ENCODE measurements around the gene ZMYND12.
"Not testable (repeated sequence)": the region's sequence is repeated elsewhere in the genome, so short reads cannot be mapped to it uniquely, and the experiment has no call there.

Gene ZMYND12, protein sequence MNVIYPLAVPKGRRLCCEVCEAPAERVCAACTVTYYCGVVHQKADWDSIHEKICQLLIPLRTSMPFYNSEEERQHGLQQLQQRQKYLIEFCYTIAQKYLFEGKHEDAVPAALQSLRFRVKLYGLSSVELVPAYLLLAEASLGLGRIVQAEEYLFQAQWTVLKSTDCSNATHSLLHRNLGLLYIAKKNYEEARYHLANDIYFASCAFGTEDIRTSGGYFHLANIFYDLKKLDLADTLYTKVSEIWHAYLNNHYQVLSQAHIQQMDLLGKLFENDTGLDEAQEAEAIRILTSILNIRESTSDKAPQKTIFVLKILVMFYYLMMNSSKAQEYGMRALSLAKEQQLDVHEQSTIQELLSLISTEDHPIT

DNA sequence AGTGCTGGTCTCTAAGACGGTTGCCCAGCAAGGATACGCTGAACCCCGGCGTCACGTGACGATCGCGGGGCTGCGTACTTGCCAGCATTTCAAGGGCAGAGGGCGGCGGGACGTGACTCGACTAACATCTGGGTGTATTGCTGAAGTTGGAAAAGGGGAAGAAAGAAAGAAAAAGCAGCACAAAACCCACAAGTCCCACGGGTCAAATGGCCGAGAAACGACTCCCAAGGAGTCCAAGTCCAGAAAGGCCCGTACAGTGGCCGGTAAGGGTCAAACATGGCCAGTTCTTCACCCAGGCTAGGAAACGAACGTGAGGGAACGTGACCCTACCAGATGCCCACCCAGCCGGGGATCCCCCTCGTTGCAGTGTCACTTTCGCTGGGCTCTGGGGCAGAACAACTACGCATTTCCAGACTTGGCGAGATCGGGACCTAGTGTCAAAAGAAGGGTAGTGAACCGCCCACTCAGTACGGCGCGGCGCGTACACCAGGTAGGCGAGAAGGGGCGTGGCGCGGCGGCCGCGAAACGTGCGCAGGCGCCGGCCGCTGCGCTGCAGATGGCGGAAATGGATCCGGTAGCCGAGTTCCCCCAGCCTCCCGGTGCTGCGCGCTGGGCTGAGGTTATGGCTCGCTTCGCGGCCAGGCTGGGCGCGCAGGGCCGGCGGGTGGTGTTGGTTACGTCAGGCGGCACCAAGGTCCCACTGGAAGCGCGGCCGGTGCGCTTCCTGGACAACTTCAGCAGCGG, at the start of gene ZMYND12, which contains the start of gene PPCS:
TSS of gene ZMYND12 (minus strand) at position 13 of the 744 bp plus-strand sequence. CDS start 25 bp downstream, outside the sequence.
TSS of gene PPCS (plus strand) at position 534 of the 744 bp plus-strand sequence. CDS start at position 557, 23 bp downstream.
- peak; percentile 82 for DNase-seq (ENCODE audit: low spot score)

DNA sequence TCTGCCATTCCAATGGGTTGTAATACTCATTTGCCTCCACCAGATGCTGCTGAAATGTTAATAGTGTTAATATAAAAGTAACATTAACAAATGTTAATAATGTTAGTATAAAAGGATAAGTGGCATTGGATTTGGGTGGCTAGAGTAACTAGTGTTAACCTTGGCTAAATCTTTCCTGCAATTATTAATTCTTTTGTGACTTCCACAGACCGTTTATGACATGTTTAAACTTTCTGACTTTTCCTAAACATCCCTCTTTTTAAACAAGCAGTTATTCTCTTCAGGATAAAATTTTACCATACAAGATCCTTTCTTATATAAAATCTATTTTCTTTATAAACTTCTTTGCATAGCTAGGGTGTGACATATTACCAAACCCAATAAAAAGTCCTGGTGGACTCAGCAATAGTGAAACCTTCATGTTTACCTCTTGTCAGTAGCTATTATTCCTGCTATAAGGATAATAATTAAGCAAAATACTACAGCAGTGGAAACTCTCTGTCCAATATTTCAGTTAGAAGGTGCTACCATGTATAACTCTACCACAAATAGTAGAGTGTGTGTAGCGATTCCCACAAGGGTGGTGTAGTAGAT, 48.8 kb upstream of the ZMYND12 start:
- no peak for DNase-seq (ENCODE audit: low spot score)

DNA sequence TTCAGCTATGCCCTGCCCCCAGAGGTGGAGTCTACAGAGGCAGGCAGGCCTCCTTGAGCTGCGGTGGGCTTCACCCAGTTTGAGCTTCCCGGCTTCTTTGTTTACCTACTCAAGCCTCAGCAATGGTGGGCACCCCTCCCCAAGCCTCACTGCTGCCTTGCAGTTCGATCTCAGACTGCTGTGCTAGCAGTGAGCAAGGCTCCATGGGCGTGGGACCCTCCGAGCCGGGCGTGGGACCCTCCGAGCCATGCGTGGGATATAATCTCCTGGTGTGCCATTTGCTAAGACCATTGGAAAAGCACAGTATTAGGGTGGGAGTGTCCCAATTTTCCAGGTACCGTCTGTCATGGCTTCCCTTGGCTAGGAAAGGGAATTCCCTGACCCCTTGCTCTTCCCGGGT, 46.2 kb upstream of the ZMYND12 start:
- not testable (repeated sequence) for DNase-seq (ENCODE audit: low spot score)

DNA sequence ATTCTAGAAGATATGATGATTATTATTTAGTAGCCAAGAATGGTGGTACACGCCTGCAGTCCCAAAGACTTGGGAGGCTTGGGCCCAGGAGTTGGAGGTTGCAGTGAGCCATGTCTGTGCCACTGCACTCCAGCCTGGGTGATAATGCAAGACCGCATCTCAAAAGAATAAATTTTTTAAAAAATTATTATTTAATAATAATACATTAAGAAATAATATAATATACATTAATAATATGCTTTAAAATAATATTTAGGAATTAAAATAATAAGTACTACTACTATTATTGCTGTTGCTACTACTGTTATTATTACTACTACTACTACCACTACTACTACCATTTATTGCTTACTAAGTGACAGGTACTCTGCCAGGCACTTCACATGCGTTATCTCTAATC, 34.4 kb upstream of the ZMYND12 start:
- no peak for DNase-seq (ENCODE audit: low spot score)

DNA sequence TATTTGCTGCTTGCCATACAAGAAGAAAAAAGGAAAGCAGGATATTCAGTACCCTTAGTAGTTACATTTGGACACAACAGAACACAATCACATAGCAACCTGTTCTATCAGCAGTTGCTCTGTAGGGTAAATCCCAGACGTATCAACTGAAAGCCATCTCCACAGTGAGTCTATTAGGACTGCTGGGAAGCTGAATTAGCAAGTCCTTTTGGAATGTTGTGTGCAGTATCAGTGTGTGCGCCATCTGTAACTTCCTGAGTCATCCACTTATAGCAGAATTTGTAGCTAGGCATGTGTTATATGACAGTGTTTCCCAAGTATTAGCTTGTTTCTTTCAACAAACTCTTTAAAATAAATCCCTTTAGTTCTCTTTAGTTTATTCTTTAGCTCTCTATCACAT, 28.6 kb upstream of the ZMYND12 start:
- DNase-seq (ENCODE audit: low spot score), result no peak

DNA sequence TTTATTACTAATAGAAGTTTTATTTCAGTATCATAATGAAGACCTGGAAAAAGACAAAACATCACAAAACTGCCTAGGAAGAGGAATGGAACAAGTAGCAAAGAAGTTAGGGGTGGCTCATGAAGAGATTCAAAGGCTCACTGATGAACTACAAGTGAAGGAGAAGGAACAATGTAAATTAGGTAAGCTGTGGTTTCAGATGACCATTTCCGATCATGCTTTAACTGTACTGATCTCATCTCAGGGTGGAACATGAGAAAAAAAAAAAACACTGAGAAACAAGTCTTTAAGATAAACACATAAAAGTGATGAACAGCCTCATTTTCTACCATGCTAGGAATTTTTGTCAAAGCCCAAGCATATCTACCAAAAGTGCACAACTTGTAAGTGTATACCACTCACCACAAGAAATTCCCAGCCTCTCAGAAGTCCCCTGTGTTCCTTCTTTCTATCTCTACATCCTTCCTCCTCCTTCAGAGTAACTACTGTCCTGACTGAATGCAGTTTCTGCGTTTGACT, 26.9 kb upstream of the ZMYND12 start:
- no peak for DNase-seq (ENCODE audit: low spot score)

DNA sequence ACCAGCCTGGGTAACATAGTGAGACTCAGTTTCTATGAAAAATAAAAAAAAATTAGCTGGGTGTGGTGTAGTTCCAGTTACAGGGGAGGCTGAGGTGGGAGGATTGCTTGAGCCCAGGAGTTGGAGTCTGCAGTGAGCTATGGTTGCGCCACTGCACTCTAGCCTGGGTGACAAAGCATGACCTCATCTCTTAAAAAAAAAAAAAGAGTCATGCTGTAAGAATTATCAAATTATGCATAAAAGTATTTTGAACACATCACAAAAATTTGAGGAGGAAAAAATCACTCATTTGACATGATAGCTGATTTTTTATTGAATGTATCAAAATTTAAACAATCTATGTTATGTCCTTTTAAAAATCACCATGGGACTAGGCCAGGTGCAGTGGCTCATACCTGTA, 25.1 kb upstream of the ZMYND12 start:
- no peak for DNase-seq (ENCODE audit: low spot score)

DNA sequence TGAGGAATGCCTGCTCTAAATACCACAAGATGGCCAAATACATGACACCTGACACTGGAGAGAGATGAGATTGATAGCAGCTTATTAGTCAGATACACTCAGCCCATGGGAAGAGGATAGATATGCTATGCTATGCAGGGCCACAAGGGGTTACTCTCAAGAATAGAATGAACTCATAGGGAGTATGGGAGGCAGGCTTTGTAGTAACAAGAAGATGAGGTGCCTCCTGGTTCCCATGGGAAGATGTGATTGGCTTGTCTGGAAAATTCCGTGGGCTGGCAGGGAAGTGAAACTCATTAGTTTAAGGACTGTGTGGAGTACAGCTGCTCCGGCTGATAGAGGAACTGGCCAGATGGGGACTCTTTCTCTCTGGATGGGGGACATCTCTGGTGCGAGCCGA, 23.8 kb upstream of the ZMYND12 start:
- DNase-seq (ENCODE audit: low spot score), result no peak

DNA sequence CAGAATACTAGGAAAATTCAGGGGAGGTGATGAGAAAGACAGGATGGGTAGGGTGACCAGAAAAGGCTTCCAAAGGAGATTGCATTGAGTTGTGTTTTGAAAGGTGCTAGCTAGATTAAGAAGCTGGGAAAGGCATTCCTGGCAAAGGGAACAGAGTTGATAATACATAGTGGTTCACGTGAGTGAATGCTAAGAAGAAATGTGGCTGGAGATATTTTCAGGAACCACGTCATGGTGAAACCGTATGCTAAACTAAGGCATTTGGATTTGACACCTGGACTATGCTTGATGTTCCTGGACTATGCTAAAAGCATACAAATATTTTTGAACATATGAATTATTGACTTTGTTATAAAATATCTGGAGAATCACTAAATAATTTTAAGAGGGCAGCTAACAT, 22.0 kb upstream of the ZMYND12 start:
- DNase-seq (ENCODE audit: low spot score), result no peak

DNA sequence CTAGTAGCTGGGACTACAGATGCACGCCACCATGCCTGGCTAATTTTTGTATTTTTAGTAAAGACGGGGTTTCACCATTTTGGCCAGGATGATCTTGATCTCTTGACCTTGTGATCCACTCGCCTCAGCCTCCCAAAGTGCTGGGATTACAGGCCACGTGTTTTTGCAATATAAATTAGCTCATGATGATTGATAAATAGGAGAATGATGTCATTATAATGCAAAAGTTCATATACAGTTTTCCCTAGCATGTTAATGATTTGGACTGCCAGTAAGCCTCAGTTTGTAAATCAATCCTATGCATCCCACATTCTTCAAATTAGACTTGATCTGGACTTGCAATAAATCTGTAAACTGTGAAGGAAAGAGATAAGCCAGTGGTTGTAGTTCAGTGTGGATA, 21.5 kb upstream of the ZMYND12 start:
- not testable (repeated sequence) for DNase-seq (ENCODE audit: low spot score)

DNA sequence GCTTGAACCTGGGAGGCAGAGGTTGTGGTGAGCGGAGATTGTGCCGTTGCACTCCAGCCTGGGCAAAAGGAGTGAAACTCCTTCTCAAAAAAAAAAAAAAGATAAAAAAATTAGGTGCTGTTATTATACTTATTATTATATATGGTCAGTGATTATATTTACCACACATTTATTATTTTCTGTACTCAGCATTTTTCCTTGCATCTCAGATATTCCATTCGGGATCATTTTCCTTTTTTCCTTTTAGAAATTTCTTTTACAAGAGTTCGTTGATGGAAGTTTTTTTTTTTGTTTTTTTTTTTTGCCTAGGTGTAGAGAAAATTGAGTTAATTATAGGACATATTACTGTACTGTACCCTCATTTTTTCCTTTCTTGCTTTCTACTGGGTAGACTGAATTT, 20.8 kb upstream of the ZMYND12 start:
- no peak for DNase-seq (ENCODE audit: low spot score)

DNA sequence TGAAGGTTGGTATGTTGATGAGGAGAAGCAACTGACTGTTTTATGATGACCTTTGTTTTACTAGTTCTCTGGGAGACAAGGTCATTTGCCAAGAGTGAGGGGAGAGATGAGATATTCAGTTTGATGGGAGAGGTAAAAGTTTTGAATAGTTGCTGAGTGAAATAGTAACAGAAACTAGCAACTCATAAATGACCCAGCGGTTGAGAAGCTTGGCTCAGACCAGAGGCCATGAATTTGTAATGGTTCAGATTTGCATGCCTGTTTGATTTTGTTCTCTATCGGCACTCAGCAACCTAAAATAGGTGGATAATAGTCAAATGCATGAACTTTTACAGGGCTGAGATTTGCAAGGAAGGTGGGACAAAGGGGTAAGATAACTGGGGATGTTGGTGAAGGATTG, 13.9 kb upstream of the ZMYND12 start:
- DNase-seq (ENCODE audit: low spot score), result no peak

DNA sequence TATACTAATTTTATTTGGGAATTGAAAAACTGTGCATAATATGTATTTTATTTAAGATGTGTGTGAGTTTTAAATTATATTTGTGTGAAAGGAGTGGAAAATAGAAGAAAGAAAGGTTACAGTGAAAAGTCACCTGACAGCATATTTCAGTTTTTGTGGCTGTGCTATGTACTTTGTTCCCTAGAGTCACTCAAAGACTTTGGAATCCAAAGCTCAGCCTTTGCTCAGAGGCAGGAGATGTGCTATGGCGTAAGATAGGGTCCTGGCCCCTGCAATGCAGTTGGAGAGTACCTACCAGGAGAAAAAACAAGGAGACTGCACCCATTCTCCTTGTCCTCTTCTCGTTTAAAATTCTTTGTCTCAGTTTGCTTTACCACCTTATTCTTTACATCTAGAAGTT, 10.2 kb upstream of the ZMYND12 start:
- DNase-seq (ENCODE audit: low spot score), result no peak

DNA sequence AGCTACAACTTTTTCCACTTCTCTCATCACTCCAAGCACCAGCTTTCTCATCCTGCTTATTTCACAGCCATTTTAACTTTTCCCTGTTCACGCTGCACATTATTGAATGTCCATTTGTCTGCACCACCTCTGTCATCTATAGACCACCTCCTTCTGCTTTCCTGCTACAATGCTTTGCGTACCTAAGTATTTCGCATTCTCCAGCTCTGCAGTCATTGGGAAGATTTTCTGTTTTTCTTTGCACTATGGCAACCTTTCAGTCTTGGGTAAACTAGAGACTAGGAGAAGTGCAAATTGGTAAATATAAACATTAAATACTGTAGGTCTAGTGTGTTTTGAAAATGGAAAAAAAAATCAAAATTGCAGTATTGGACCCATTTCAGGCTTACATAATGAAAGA, 8.1 kb upstream of the ZMYND12 start:
- no peak for DNase-seq (ENCODE audit: low spot score)

DNA sequence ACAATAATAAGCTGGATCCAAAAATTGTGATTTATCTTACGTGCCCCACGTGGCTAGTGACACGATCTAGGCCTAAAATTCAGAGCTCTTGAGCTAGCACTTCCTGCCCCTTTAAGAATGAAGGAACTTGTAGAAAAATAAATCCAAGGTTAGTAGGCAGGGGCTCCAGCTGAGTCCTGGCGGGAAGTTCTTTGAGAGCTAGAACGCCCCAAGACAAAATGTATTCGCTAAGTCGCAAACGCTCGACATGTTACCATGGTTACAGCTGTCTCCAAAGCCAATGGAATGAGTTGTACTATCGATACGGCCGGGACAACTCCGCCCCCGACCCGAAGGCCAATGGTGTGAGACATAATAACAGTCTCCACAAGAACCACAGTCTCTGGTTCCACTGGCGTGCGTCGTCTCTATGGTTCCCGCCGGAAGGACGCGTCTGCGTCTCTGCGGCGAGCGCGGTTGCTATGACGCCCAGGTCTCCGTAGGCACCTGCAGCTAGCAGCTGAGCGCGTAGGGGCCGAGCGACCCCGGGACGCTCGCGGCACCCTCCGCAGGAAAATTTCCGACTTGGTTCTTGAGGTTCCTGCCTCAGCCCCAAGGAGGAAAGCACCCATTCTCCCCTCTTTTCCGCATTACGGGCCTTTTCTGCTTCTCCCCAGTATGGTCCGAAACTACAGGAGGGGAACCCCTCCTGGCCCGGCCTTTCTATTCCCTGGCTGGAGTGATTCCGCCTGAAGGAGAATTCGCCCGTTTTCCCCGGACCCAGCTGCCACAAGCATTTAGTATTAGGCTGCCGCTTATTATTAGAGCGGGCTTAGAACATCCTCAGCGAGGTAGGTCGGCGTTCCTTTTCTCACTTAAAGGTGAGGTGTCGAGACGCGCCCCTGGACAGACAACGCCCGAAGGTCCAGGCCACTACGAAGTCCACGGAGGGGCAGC, 7.3 kb upstream of the ZMYND12 start, which contains the start of gene CCDC30:
TSS of gene CCDC30 (plus strand) at position 459 of the 936 bp plus-strand sequence. CDS start 17,266 bp downstream, outside the sequence.
- peak; percentile 92 for DNase-seq (ENCODE audit: low spot score)

DNA sequence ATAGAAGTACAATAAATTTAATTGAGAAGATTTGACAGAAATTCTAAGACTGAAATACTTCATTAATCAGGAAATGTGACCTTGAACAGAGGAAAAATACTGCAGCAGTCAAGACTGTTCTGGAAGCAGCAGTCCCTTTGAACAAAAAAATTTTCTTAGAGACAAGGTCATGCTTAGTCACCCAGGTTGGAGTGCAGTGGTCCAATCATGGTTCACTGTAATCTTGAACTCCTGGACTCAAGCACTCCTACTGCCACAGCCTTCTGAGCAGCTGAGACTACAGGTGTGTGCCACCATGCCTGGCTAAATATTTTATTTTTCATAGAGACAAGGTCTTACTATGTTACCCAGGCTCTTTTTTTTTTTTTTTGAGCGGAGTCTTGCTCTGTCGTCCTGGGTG, 5.4 kb upstream of the ZMYND12 start:
- no peak for DNase-seq (ENCODE audit: low spot score)

DNA sequence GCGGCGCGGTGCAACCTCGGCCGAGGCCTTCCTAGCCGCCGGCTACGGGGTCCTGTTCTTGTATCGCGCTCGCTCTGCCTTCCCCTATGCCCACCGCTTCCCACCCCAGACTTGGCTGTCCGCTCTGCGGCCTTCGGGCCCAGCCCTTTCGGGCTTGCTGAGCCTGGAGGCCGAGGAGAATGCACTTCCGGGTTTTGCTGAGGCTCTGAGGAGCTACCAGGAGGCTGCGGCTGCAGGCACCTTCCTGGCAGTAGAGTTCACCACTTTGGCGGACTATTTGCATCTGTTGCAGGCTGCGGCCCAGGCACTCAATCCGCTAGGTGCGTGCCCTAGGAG, 900 bp upstream of the ZMYND12 start:
- DNase-seq (ENCODE audit: low spot score), result peak; percentile 58

DNA sequence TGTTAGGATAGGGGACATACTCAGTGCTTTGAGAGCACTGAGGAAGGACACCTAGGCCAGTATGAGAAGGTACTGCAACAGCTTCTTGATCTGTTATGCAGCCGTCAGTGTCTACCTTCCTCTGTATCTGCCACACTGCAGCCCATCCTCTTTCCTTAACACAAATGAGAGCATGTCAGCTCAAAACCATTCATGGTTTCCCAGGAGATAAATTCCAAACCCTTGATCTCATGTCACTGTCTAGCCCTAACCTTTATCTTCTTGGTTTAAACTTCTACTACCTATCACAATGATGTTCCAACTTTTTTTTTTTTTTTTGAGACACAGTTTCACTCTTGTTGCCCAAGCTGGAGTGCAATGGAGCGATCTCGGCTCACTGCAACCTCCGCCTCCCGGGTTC, 1.4 kb downstream of the ZMYND12 start:
- no peak for DNase-seq (ENCODE audit: low spot score)

DNA sequence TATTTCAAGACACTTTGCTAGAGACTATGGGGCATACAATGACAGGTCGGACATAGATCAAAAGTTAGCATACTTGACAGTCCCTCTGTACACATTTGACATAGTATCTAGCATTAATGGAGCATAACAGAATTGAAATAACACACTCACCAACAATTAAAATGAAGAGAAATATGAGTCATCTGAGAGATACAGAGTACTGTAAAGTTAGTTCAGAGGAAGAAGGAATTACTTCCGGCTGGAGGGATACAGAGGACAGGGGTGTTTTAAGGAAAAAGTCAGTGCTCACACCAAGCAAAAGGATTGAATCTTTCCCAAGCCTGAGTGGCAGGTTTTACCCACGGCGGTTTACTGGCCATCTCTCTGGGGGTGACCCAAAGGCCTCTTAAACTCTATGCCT, 2.4 kb downstream of the ZMYND12 start:
- DNase-seq (ENCODE audit: low spot score), result no peak

DNA sequence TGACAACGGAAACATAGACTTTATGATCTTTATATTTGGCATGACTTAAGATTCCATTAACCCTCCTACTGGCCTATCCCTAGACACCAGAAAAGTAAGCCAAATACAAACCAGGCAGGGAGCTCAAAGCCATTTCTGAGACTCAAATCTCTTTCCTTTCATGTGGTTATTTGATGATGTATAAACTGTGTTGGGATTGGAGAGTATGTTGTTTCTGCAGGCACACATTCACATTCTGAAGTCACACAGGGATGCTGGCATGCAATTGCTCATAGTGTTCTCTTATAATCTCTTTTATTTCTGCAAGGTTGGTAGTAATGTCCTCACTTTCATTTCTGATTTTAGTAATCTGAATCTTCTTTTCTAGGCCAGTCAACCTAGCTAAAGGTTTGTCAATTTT, 5.8 kb downstream of the ZMYND12 start:
- no peak for DNase-seq (ENCODE audit: low spot score)

DNA sequence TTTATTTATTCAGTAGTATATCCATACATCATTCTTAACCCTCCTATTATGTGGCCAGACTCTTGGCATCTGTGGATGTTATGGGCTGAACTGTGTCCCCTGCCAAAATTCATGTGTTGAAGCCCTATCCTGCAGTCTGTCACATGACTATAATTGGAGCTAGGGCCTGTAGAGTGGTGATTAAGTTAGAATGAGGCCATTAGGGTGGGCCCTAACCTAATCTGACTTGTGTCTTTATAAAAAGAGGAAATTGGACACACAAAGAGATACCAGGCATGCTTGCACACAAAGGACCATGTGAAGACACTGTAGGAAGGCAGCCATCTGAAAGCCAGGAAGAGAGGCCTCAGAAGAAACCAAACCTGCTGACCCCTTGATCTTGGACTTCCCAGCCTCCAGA, 6.6 kb downstream of the ZMYND12 start:
- DNase-seq (ENCODE audit: low spot score), result no peak

DNA sequence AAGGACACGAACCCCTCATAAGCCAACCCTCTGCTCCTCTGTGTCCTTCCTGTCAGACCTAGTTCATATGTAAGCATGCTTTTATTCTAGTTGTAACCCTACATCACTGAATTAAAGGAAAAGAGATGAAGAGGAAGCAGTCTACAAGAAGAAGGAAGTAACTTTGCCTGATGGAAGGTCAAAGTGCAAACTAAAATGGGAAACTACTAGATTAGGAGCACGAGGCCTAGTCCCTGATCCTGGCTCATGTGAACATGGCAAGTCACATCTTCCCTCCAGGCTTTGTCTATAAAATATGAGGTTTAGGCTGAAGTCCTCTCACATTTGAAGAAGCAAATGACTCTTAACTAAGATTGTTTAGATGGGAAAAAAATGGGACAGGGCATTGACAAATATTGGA, 13.2 kb downstream of the ZMYND12 start:
- DNase-seq (ENCODE audit: low spot score), result no peak
